DND-41 (cell line): ENCODE measurements around the gene MX1.

ENCODE experiments used
- ATAC-seq: fragments of 200-7000 bp; cut with Tn5 transposase; 3 replicates; pipeline ENCODE4 v1.9.1; 2021; ENCODE audit warnings: low read depth; ENCODE audit not compliant: insufficient read depth
- DNase-seq: peaks from one replicate; pipeline ENCODE4 v3.0.0-alpha.2; 2020
- H2AFZ ChIP-seq: 2 replicates; pipeline ENCODE4 v1.6.0; 2012; ENCODE audit warnings: low read depth, low read length
- H3K27ac ChIP-seq: 2 replicates; pipeline ENCODE4 v1.5.1; 2012; ENCODE audit warnings: low read length, inconsistent platforms
- H3K27me3 ChIP-seq: fragments of 200-600 bp; sonication (generic); 2 replicates; pipeline ENCODE4 v1.6.0; 2012; ENCODE audit warnings: low read length, mild to moderate bottlenecking, inconsistent platforms; ENCODE audit not compliant: insufficient read depth, poor library complexity
- H3K36me3 ChIP-seq: 2 replicates; pipeline ENCODE4 v1.5.1; 2012; ENCODE audit warnings: low read length, inconsistent platforms; ENCODE audit not compliant: insufficient read depth
- H3K4me1 ChIP-seq: 2 replicates; pipeline ENCODE4 v1.5.1; 2012; ENCODE audit warnings: mild to moderate bottlenecking, low read length; ENCODE audit not compliant: insufficient read depth
- H3K4me2 ChIP-seq: 2 replicates; pipeline ENCODE4 v1.6.0; 2012; ENCODE audit warnings: mild to moderate bottlenecking, moderate library complexity, low read length, inconsistent platforms; ENCODE audit not compliant: insufficient read depth
- H3K4me3 ChIP-seq, 2 experiments: fragments of 200-600 bp in 1 of 2; shearing (Covaris generic) in 1 of 2; 2 replicates each; pipeline ENCODE4 v1.5.1; 2012 to 2016; ENCODE audit warnings: inconsistent platforms in 2 of 2, low read length in 2 of 2, mild to moderate bottlenecking in 2 of 2, low read depth in 1 of 2, moderate library complexity in 1 of 2
- H3K79me2 ChIP-seq: 2 replicates; pipeline ENCODE4 v1.6.0; 2012; ENCODE audit warnings: low read length, inconsistent platforms; ENCODE audit not compliant: insufficient read depth
- H3K9ac ChIP-seq: 2 replicates; pipeline ENCODE4 v1.6.0; 2012; ENCODE audit warnings: low read depth, mild to moderate bottlenecking, inconsistent platforms, low read length, moderate library complexity
- H3K9me3 ChIP-seq: 2 replicates; pipeline ENCODE4 v1.5.1; 2012; ENCODE audit warnings: low read length, moderate library complexity, mild to moderate bottlenecking, inconsistent platforms; ENCODE audit not compliant: insufficient read depth, severe bottlenecking
- H4K20me1 ChIP-seq: 2 replicates; pipeline ENCODE4 v1.6.0; 2012; ENCODE audit warnings: low read length; ENCODE audit not compliant: insufficient read depth
- EZH2 ChIP-seq: IDR thresholded peaks from 3 replicates; pipeline ENCODE4 v1.6.1; 2012; ENCODE audit warnings: borderline replicate concordance, low read depth, mild to moderate bottlenecking, moderate library complexity, low read length, inconsistent platforms; ENCODE audit not compliant: severe bottlenecking
- TF ChIP-seq, protein P1 (sequence below): IDR thresholded peaks from 2 replicates; pipeline ENCODE4 v1.5.1; 2012; ENCODE audit warnings: borderline replicate concordance, low read length, moderate library complexity, mild to moderate bottlenecking; ENCODE audit not compliant: poor library complexity, severe bottlenecking; ENCODE audit errors: extremely low read depth

Gene MX1

DNA sequence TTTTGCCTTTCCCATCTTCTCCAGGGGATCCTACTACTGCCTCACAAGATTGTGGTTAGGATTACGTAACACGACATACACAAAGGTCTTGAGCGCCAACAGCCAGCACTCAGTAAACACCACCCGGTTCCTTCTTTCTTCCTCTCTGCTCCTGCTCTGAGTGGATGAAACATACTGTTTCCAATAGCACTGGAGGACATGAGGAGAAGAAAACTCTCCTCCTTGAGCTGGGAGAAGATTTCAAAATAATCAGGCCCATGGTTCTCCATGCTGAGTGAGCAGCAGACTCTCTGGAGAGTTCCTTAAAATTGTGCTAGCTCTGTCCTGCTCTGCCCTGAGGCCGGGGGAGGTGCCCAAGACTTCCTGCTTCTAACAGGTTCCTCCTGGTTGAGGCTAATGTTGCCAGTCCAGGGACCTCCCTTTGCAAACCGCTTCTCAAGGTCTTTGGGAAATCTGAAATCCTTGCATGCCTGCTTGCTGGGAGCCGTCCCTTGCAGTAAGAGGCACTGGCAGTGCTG lies 29.4 kb upstream of the MX1 start:
- no peaks in the 10 kb centered on the region for H3K4me1 ChIP-seq
- no peaks in the 10 kb centered on the region for H3K9me3 ChIP-seq
- H4K20me1 ChIP-seq: no peaks in the 10 kb centered on the region
- no peaks in the 10 kb centered on the region for H3K79me2 ChIP-seq
- TF ChIP-seq EZH2: no peak
- TF ChIP-seq, protein P1, sequence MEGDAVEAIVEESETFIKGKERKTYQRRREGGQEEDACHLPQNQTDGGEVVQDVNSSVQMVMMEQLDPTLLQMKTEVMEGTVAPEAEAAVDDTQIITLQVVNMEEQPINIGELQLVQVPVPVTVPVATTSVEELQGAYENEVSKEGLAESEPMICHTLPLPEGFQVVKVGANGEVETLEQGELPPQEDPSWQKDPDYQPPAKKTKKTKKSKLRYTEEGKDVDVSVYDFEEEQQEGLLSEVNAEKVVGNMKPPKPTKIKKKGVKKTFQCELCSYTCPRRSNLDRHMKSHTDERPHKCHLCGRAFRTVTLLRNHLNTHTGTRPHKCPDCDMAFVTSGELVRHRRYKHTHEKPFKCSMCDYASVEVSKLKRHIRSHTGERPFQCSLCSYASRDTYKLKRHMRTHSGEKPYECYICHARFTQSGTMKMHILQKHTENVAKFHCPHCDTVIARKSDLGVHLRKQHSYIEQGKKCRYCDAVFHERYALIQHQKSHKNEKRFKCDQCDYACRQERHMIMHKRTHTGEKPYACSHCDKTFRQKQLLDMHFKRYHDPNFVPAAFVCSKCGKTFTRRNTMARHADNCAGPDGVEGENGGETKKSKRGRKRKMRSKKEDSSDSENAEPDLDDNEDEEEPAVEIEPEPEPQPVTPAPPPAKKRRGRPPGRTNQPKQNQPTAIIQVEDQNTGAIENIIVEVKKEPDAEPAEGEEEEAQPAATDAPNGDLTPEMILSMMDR: no peak
- no peaks in the 10 kb centered on the region for H3K27me3 ChIP-seq
- H3K9ac ChIP-seq: no peak overlapping the region
- H2AFZ ChIP-seq: no peak overlapping the region
- no peak overlapping the region for H3K4me3 ChIP-seq
- no peak for ATAC-seq
- peaks cover 59% of the 10 kb centered on the region for H3K36me3 ChIP-seq
- no peak for DNase-seq
- no peak overlapping the region for H3K27ac ChIP-seq
- no peak overlapping the region for H3K4me2 ChIP-seq

DNA sequence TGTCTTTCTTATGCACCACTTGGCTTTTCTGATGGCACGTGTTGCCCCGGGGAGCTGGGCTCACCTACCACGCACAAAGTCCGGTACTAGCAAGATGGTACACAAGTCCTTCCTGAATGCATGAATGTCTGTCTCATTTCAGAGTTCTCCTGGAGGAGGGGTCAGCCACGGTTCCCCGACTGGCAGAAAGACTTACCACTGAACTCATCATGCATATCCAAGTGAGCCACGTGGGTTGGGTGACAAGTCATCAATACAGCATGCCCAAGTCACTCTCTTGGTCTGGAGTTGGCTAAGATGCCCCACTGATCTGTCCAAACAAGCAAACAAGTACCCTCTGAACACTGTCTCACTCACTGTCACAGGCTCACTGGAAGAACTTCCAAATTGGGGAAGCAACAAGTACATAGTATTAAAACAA lies 28.6 kb upstream of the MX1 start:
- Histone ChIP-seq H4K20me1 (no peaks in the 10 kb centered on the region), H2AFZ (no peak overlapping the region), H3K4me1 (no peaks in the 10 kb centered on the region), H3K36me3 (peaks cover 62% of the 10 kb centered on the region), H3K27ac (no peak overlapping the region), H3K4me3 (no peak overlapping the region), H3K9me3 (no peaks in the 10 kb centered on the region), H3K9ac (no peak overlapping the region), H3K27me3 (no peaks in the 10 kb centered on the region), H3K4me2 (no peak overlapping the region), H3K79me2 (no peaks in the 10 kb centered on the region)
- ATAC-seq (no peak), DNase-seq (no peak)
- TF ChIP-seq, protein P1: no peak
- no peak for TF ChIP-seq EZH2

DNA sequence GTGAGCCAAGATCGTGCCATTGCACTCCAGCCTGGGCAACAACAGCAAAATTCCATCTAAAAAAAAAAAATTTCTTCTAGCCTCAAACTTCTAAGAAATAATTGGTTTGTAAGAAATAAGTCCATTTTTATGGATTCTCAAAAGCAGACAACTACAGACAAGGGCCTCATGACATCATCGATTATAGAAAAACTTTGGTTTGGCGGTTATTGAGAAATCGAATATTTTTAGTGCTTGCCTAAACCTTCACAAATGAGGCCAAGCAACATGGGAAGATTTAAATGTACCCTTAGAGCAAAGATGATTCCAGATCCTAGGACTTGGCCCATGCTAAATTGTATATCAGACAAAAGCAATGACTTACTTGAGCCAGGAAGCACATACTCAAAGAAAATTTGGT lies 27.8 kb upstream of the MX1 start:
- ATAC-seq (no peak), DNase-seq (no peak)
- Histone ChIP-seq H3K4me3 (no peak overlapping the region), H3K4me1 (no peaks in the 10 kb centered on the region), H3K27ac (no peak overlapping the region), H3K9me3 (no peaks in the 10 kb centered on the region), H3K36me3 (peaks cover 68% of the 10 kb centered on the region), H3K4me2 (no peak overlapping the region), H4K20me1 (no peaks in the 10 kb centered on the region), H3K9ac (no peak overlapping the region), H3K27me3 (no peaks in the 10 kb centered on the region), H3K79me2 (no peaks in the 10 kb centered on the region), H2AFZ (no peak overlapping the region)
- TF ChIP-seq, protein P1: no peak
- TF ChIP-seq EZH2: no peak

DNA sequence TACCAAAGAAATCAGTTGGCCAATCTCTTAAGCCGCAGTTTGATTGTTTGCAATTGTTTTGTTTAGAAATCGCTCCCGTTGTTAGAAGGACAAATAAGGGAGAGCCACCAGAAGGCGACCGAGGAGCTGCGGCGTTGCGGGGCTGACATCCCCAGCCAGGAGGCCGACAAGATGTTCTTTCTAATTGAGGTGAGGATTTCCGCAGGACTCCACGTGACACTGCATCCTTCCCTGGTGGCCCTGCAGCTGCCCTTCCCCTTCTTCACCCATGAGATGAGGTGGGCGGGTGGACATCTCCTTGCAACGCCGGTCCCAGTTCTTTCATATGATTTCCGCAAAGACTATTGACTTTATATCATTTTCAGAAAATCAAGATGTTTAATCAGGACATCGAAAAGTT lies 27.2 kb upstream of the MX1 start:
- Histone ChIP-seq H3K4me3 (no peak overlapping the region), H3K9me3 (no peaks in the 10 kb centered on the region), H3K27me3 (no peaks in the 10 kb centered on the region), H3K36me3 (peaks cover 74% of the 10 kb centered on the region), H3K9ac (no peak overlapping the region), H3K4me1 (no peaks in the 10 kb centered on the region), H3K79me2 (no peaks in the 10 kb centered on the region), H3K27ac (no peak overlapping the region), H4K20me1 (no peaks in the 10 kb centered on the region), H3K4me2 (no peak overlapping the region), H2AFZ (no peak overlapping the region)
- DNase-seq: no peak
- ATAC-seq: no peak
- TF ChIP-seq, protein P1: no peak
- TF ChIP-seq EZH2: no peak
